Gastrocnemius medialis (tissue), 4 donors: Measurements from ENCODE around the gene GTF2B. TPM values are rescaled to one million over a fixed set of nuclear protein-coding genes. Genes with fewer than 3 reads are reported as not detected.

Experiments used
- ATAC-seq, 2 donors: fragments of 150-250 bp; one replicate each; pipeline ENCODE4 v1.9.1; 2016
- DNase-seq, 2 donors: peaks; one replicate each; pipeline ENCODE4 v3.0.0-alpha.2; 2019
- H3K27ac ChIP-seq, 4 donors: fragments of 200-600 bp; sonication (generic); 1 replicate in 1 of 4; 2 replicates in 3 of 4; pipeline ENCODE4 v1.5.1; 2016 to 2018; ENCODE audit warnings: mild to moderate bottlenecking in 2 of 4, moderate library complexity in 1 of 4
- H3K27me3 ChIP-seq, 3 donors: fragments of 200-600 bp; sonication (generic) in 2 of 3; 1 replicate in 1 of 3; 2 replicates in 2 of 3; pipeline versions ENCODE4 v1.5.1 to v1.6.0; 2016 to 2019; ENCODE audit warnings: mild to moderate bottlenecking in 1 of 3, moderate library complexity in 1 of 3
- H3K36me3 ChIP-seq, 2 donors: fragments of 200-600 bp; sonication (generic) in 1 of 2; one replicate each; pipeline ENCODE4 v1.5.1; 2017 to 2018
- H3K4me1 ChIP-seq, 2 donors: fragments of 200-600 bp; sonication (generic) in 1 of 2; one replicate each; pipeline ENCODE4 v1.5.1; 2016 to 2017; ENCODE audit warnings: mild to moderate bottlenecking in 2 of 2
- H3K4me3 ChIP-seq, 4 donors: fragments of 200-600 bp; sonication (generic) in 3 of 4; 1 replicate in 1 of 4; 2 replicates in 3 of 4; pipeline ENCODE4 v1.5.1; 2016 to 2019; ENCODE audit warnings: mild to moderate bottlenecking in 2 of 4
- H3K9me3 ChIP-seq, 3 donors: fragments of 200-600 bp; sonication (generic) in 2 of 3; 1 replicate in 1 of 3; 2 replicates in 2 of 3; pipeline ENCODE4 v1.5.1; 2016 to 2019
- POLR2A ChIP-seq, 2 donors: fragments of 450-650 bp; IDR thresholded peaks; one replicate each; pipeline ENCODE4 v1.6.1; 2017; ENCODE audit warnings: antibody characterized with exemption in 2 of 2, mild to moderate bottlenecking in 2 of 2, moderate library complexity in 2 of 2
- in situ Hi-C, 4 donors: fragments of 200-750 bp; cut with MboI; loops; one replicate each; pipeline versions ENCODE4 v1.15.0 to v1.8.0; 2017; ENCODE audit warnings: low sequenced_read_pairs in 4 of 4
- intact Hi-C: fragments of 100-400 bp; cut with DNase I; formaldehyde crosslinking; loops from one replicate; pipeline ENCODE4 v1.15.1; 2023; ENCODE audit warnings: low total_unique reads
- total RNA-seq, 4 donors: library from RNA; depleted of rRNA; stranded (reverse); fragments of >200 nt; gene quantifications; one replicate each; pipeline versions ENCODE4 v1.1.0 to v1.2.3, GENCODE V29; 2016
- TF ChIP-seq, protein P1 (sequence below), 5 experiments: fragments of 450-650 bp in 3 of 5; fragments of 200-600 bp in 2 of 5; sonication (generic) in 2 of 5; IDR thresholded peaks in 4 of 5; conservative IDR thresholded peaks in 1 of 5; 1 replicate in 4 of 5; 2 replicates in 1 of 5; pipeline ENCODE4 v1.5.1; 2016 to 2019; ENCODE audit warnings: antibody characterized with exemption in 5 of 5, mild to moderate bottlenecking in 3 of 5, moderate library complexity in 3 of 5

Gene GTF2B
- total RNA-seq, 4 donors from 2014 or later = 20.2 to 30.3 (median 24.7) TPM

GRCh38 chr1:88890791-88891317, 513 bp downstream of the GTF2B start:
- no peak for TF ChIP-seq POLR2A (IDR thresholded peaks at IDR 0.05)
- TF ChIP-seq, protein P1, sequence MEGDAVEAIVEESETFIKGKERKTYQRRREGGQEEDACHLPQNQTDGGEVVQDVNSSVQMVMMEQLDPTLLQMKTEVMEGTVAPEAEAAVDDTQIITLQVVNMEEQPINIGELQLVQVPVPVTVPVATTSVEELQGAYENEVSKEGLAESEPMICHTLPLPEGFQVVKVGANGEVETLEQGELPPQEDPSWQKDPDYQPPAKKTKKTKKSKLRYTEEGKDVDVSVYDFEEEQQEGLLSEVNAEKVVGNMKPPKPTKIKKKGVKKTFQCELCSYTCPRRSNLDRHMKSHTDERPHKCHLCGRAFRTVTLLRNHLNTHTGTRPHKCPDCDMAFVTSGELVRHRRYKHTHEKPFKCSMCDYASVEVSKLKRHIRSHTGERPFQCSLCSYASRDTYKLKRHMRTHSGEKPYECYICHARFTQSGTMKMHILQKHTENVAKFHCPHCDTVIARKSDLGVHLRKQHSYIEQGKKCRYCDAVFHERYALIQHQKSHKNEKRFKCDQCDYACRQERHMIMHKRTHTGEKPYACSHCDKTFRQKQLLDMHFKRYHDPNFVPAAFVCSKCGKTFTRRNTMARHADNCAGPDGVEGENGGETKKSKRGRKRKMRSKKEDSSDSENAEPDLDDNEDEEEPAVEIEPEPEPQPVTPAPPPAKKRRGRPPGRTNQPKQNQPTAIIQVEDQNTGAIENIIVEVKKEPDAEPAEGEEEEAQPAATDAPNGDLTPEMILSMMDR (IDR thresholded peaks at IDR 0.05 in 4 of 5, conservative IDR thresholded peaks at IDR 0.05 in 1 of 5) = no peak
- peaks cover 23 to 28% of the 10 kb centered on the region in 2 donors for H3K4me1 ChIP-seq
- H3K4me3 ChIP-seq = peak overlapping the region; percentile 95 to 100 (median 98)
- intact Hi-C loops (loop anchor here (1.0 kb wide), 2 partner anchors 101 to 207 kb away; partner anchors contain the start of genes KYAT3, PKN2 and RBMXL1), in situ Hi-C loops (loop anchor here in 2 of 4 donors (10.0 kb wide), 2 partner anchors 206 to 216 kb away; partner anchors contain the start of gene PKN2 (in 1 of the 2))
- H3K27me3 ChIP-seq = no peaks in the 10 kb centered on the region
- DNase-seq = peak in 1 of 2 donors; percentile 7
- no peaks in the 10 kb centered on the region for H3K9me3 ChIP-seq
- H3K36me3 ChIP-seq = peaks cover 0 to 20% of the 10 kb centered on the region in 2 donors
- H3K27ac ChIP-seq = peak overlapping the region; percentile 92 to 99 (median 97)
- peak; percentile 14 to 34 for ATAC-seq

GRCh38 chr1:88890131-88890530, 1.2 kb downstream of the GTF2B start:
- Histone ChIP-seq H3K36me3 (peaks cover 0 to 27% of the 10 kb centered on the region in 2 donors), H3K9me3 (no peaks in the 10 kb centered on the region), H3K27ac (peak overlapping the region; percentile 92 to 99 (median 97)), H3K27me3 (no peaks in the 10 kb centered on the region), H3K4me1 (peaks cover 23 to 28% of the 10 kb centered on the region in 2 donors), H3K4me3 (peak overlapping the region; percentile 95 to 100 (median 98))
- ATAC-seq = no peak
- TF ChIP-seq, protein P1 (IDR thresholded peaks at IDR 0.05 in 4 of 5, conservative IDR thresholded peaks at IDR 0.05 in 1 of 5) = no peak
- no peak for TF ChIP-seq POLR2A (IDR thresholded peaks at IDR 0.05)
- intact Hi-C loops (no loop called here), in situ Hi-C loops (loop anchor here in 2 of 4 donors (10.0 kb wide), 2 partner anchors 205 to 215 kb away; partner anchors contain the start of gene PKN2 (in 1 of the 2))
- DNase-seq = no peak

GRCh38 chr1:88888750-88889149, 2.6 kb downstream of the GTF2B start:
- DNase-seq (no peak), ATAC-seq (no peak)
- no peaks in the 10 kb centered on the region for H3K27me3 ChIP-seq
- H3K4me1 ChIP-seq = peaks cover 23 to 28% of the 10 kb centered on the region in 2 donors
- H3K9me3 ChIP-seq = no peaks in the 10 kb centered on the region
- TF ChIP-seq, protein P1 (IDR thresholded peaks at IDR 0.05 in 4 of 5, conservative IDR thresholded peaks at IDR 0.05 in 1 of 5) = no peak
- TF ChIP-seq POLR2A (IDR thresholded peaks at IDR 0.05) = no peak
- in situ Hi-C loops = no loop called here
- H3K4me3 ChIP-seq = no peak overlapping the region
- intact Hi-C loops = no loop called here
- H3K27ac ChIP-seq = no peak overlapping the region
- H3K36me3 ChIP-seq = peaks cover 0 to 41% of the 10 kb centered on the region in 2 donors

- Histone ChIP-seq H3K9me3 (no peaks in the 10 kb centered on the region), H3K4me1 (peaks cover 23 to 28% of the 10 kb centered on the region in 2 donors), H3K4me3 (no peak overlapping the region), H3K27ac (no peak overlapping the region), H3K27me3 (no peaks in the 10 kb centered on the region), H3K36me3 (peaks cover 0 to 53% of the 10 kb centered on the region in 2 donors)
- no peak for DNase-seq
- TF ChIP-seq, protein P1 (IDR thresholded peaks at IDR 0.05 in 4 of 5, conservative IDR thresholded peaks at IDR 0.05 in 1 of 5) = no peak
- no peak for TF ChIP-seq POLR2A (IDR thresholded peaks at IDR 0.05)
- intact Hi-C loops = no loop called here
- in situ Hi-C loops = no loop called here
- no peak for ATAC-seq
Observed at GRCh38 chr1:88885933-88886332, 5.4 kb downstream of the GTF2B start.
